Ectodermal cell (in vitro differentiated cells): ENCODE measurements around the gene TRIM50. TPM values are rescaled to one million over a fixed set of nuclear protein-coding genes. Genes with fewer than 3 reads are reported as not detected.
"Not testable (repeated sequence)": the region's sequence is repeated elsewhere in the genome, so short reads cannot be mapped to it uniquely, and the experiment has no call there.

Experiments
- H3K27ac ChIP-seq: 2 replicates; pipeline ENCODE4 v1.7.0; 2013; ENCODE audit warnings: mild to moderate bottlenecking, low read depth, low read length; ENCODE audit not compliant: insufficient read depth, poor library complexity, severe bottlenecking
- H3K27me3 ChIP-seq: 2 replicates; pipeline ENCODE4 v1.7.0; 2013; ENCODE audit warnings: mild to moderate bottlenecking, low read length; ENCODE audit not compliant: insufficient read depth, control insufficient read depth, poor library complexity, severe bottlenecking
- H3K36me3 ChIP-seq: one replicate; pipeline ENCODE4 v1.7.0; 2013; ENCODE audit warnings: low read length; ENCODE audit not compliant: control insufficient read depth, insufficient read depth
- H3K4me1 ChIP-seq: one replicate; pipeline ENCODE4 v1.7.0; 2013; ENCODE audit warnings: low read length; ENCODE audit not compliant: control insufficient read depth, insufficient read depth
- H3K4me3 ChIP-seq: 2 replicates; pipeline ENCODE4 v1.7.0; 2013; ENCODE audit warnings: low read depth, low read length, control low read depth; ENCODE audit not compliant: insufficient read depth
- H3K9me3 ChIP-seq: 2 replicates; pipeline ENCODE4 v1.7.0; 2013; ENCODE audit warnings: mild to moderate bottlenecking, low read length, moderate library complexity; ENCODE audit not compliant: control insufficient read depth
- WGBS, 2 experiments: methylation state at CpG; one replicate each; pipeline ENCODE4 v1.1.7; 2013; ENCODE audit warnings: missing lambda C conversion rate in 2 of 2; 5-methylcytosine and 5-hydroxymethylcytosine counted together
- polyA plus RNA-seq, 4 experiments: library from polyadenylated mRNA; stranded (reverse); fragments of 50-300 nt; gene quantifications; one replicate each; pipeline ENCODE4 v1.2.3, GENCODE V29; 2013

Gene TRIM50
- polyA plus RNA-seq (2013, experiment 1 of 4): not detected
- polyA plus RNA-seq (2013, experiment 2 of 4): not detected
- polyA plus RNA-seq (2013, experiment 3 of 4): not detected
- not detected for polyA plus RNA-seq (2013, experiment 4 of 4)

DNA sequence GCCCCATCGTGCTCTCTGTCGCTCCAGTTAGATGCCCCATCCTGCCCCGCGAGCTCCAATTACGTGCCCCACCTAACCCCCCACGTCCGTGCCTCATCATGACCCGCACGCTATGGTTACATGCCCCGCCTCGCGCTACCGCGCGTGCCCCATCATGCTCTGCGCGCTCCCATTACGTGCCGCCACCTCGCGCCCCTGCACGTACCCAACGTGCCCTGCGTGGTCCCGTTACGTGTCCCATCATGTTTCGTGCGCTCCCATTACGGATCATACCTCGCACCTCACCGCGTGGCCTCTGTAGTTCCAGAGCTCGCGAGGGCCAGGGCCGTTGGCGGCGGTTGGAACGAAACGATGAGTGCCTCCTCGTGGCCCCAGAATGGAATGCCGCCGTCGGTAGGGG, at the start of gene TRIM50, which contains the start of gene FKBP6:
Gene TRIM50, minus strand, starts transcription at position 161 of the 400 bp plus-strand sequence. CDS start 3,295 bp downstream, outside the sequence.
Gene FKBP6, plus strand, starts transcription at position 240 of the 400 bp plus-strand sequence. CDS start 268 bp downstream, outside the sequence.
- H3K9me3 ChIP-seq, H3K27ac ChIP-seq, H3K4me3 ChIP-seq, H3K4me1 ChIP-seq, H3K36me3 ChIP-seq, H3K27me3 ChIP-seq: not testable (repeated sequence)
- 95 to 96% methylated on average over 42 to 43 of the region's 43 CpGs for WGBS, 2 experiments

GRCh38 chr7:73376671-73377412, 49.0 kb upstream of the TRIM50 start:
- 93 to 96% methylated on average over 20 of the region's 20 CpGs for WGBS, 2 experiments

DNA sequence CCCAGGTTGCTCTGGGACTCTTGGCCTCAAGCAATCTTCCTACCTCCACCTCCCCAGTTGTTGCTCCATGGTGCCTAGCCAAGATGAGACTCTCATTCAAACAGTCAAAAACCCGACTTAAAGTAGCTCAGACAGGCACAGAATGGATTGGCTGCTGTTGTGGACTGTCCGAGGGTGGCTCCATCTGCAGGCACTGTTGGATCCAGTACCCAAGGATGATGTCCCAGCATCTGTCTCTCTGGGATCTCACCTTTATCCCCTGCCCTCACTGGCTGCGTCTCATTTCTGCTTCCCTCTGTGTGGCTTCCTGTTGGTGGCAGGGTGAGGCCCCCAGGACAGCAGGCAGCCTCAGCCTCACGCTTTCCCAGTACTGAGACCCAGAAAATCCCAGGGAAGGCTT, 48.4 kb upstream of the TRIM50 start:
- H3K4me1 ChIP-seq, H3K4me3 ChIP-seq, H3K27ac ChIP-seq, H3K27me3 ChIP-seq, H3K36me3 ChIP-seq, H3K9me3 ChIP-seq: not testable (repeated sequence)
- whole genome bisulfite sequencing, 2 experiments: 87 to 89% methylated on average over 4 of the region's 4 CpGs

More at GRCh38 chr7:73376671-73377412, 49.0 kb upstream of the TRIM50 start:
- H3K27me3 ChIP-seq: no peaks in the 10 kb centered on the region
- H3K9me3 ChIP-seq: no peaks in the 10 kb centered on the region
- H3K4me3 ChIP-seq: no peak overlapping the region
- no peaks in the 10 kb centered on the region for H3K36me3 ChIP-seq
- H3K27ac ChIP-seq: no peak overlapping the region
- H3K4me1 ChIP-seq: no peaks in the 10 kb centered on the region

DNA sequence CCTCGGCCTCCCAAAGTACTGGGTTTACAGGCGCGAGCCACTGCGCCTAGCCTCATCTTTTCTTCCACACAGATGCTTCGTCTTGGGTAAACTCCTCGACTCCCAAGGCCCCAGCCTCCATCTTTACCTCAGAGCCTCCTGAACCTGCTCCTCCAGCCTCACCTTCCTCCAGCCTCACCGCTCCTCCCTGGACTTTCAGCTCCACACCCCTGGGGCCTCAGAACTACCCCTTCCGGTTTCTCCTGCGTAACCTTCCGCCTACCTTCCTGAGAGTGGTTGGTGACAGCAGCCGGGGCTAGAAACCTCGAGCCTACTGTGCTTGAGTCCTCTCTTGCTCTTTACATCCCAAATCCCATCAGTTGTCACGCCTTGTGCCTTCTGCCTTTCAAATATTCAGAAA, 45.9 kb upstream of the TRIM50 start:
- Histone ChIP-seq H3K36me3 (no peaks in the 10 kb centered on the region), H3K27ac (no peak overlapping the region), H3K4me1 (no peaks in the 10 kb centered on the region), H3K27me3 (no peaks in the 10 kb centered on the region), H3K4me3 (no peak overlapping the region), H3K9me3 (no peaks in the 10 kb centered on the region)
- 92 to 94% methylated on average over 13 of the region's 13 CpGs for WGBS, 2 experiments

- no peaks in the 10 kb centered on the region for H3K9me3 ChIP-seq
- 90 to 94% methylated on average over 9 of the region's 9 CpGs for WGBS, 2 experiments
Observed at GRCh38 chr7:73369622-73370021, 41.7 kb upstream of the TRIM50 start.

GRCh38 chr7:73369009-73369408, 41.1 kb upstream of the TRIM50 start:
- Histone ChIP-seq H3K9me3 (no peaks in the 10 kb centered on the region), H3K4me1 (no peaks in the 10 kb centered on the region), H3K4me3 (no peak overlapping the region), H3K27me3 (no peaks in the 10 kb centered on the region), H3K27ac (no peak overlapping the region), H3K36me3 (no peaks in the 10 kb centered on the region)
- WGBS, 2 experiments: 94 to 95% methylated on average over 11 of the region's 11 CpGs

More at GRCh38 chr7:73369622-73370021, 41.7 kb upstream of the TRIM50 start:
- Histone ChIP-seq H3K36me3 (no peaks in the 10 kb centered on the region), H3K27me3 (no peaks in the 10 kb centered on the region), H3K4me3 (no peak overlapping the region), H3K27ac (no peak overlapping the region), H3K4me1 (no peaks in the 10 kb centered on the region)

DNA sequence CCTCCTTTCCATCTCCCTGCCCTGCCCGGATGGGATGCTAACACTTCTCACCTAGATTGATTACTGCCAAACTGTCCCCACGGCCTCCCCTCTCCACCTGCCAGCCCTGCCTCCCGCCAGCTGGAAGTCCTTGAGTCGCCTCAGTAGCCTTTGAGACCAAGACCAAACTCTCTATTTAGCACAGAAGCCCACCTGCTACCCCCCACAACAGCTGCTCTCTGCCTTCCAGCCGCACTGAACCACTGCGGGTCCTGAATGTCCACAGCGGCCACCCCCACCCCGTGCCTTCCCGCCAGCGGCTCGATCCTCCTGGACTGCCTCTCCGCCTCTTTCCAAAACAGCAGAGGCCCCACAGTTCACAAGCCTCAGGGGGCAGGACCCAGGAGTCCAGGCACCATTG, 39.1 kb upstream of the TRIM50 start:
- Histone ChIP-seq H3K9me3 (no peaks in the 10 kb centered on the region), H3K36me3 (no peaks in the 10 kb centered on the region), H3K4me3 (no peak overlapping the region), H3K27me3 (no peaks in the 10 kb centered on the region), H3K4me1 (no peaks in the 10 kb centered on the region), H3K27ac (no peak overlapping the region)
- 83 to 86% methylated on average over 12 of the region's 12 CpGs for WGBS, 2 experiments

DNA sequence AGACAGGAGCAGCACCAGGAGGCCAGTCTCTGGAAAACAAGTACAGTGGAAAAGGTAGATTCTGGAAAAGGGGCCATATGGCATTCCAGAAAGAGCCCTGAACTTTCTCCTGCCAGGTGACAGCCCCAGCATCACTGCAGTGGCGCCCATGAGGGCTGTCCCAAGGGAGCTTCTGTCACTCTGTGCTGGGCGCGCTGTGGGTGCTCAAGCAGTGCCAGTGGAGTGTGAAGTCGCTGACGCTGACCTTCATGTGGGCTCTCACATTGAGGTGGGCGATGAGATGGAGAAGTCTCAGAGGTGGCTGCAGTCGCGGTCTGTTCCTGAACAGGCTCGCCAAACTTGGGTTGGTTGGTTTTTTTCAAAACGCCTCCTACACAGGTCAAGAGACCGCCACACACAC, 38.2 kb upstream of the TRIM50 start:
- no peaks in the 10 kb centered on the region for H3K27me3 ChIP-seq
- 94 to 95% methylated on average over 11 of the region's 11 CpGs for WGBS, 2 experiments
- no peaks in the 10 kb centered on the region for H3K36me3 ChIP-seq
- no peak overlapping the region for H3K27ac ChIP-seq
- no peaks in the 10 kb centered on the region for H3K9me3 ChIP-seq
- H3K4me1 ChIP-seq: no peaks in the 10 kb centered on the region
- no peak overlapping the region for H3K4me3 ChIP-seq

DNA sequence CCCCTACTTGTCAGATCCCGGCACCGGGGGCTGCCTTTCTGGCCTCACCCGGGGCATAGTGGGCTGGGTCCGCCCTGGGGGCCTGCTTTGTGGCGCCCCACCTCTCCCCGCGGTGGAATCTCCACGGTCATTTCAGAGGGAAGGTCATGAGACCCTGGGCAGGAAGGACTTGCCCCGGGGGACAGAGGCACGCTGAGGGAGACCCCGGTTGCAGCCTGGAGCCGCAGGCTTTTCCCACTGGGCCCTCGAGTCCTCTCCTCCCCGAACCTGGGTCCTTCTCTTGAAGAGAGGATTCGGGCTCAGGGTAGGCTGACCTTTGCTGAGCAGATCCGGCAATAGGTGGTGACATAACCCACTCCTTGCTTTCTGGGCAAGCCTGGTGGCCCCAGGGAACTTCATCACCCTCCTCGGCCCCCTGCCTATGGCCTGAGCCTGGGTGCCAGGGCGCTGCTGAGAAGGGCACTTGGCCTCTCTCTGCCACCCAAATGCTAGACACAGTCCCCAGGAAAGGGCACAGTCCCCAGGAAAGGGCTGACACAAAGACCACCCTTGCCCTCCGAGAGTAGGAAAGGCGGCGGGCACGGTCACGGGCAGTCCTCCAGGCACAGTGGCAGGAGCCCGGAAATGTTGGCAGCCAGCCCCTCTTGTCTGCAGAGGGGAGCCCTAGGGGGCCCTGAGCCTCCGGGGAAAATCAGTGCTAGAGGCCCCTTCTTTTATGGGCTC, 36.3 kb upstream of the TRIM50 start:
- 87 to 88% methylated on average over 25 of the region's 25 CpGs for WGBS, 2 experiments
- Histone ChIP-seq H3K27me3 (no peaks in the 10 kb centered on the region), H3K9me3 (no peaks in the 10 kb centered on the region), H3K4me1 (no peaks in the 10 kb centered on the region), H3K4me3 (no peak overlapping the region), H3K27ac (no peak overlapping the region), H3K36me3 (no peaks in the 10 kb centered on the region)
